GM19397 (cell line): ENCODE data around the gene LONP2.
"Not testable (repeated sequence)": the region's sequence is repeated elsewhere in the genome, so short reads cannot be mapped to it uniquely, and the experiment has no call there.

ENCODE experiments used
- ATAC-seq: cut with Tn5 transposase; IDR thresholded peaks from one replicate; pipeline ENCODE4 v1.9.1; 2021; ENCODE audit warnings: mild to moderate bottlenecking, moderate library complexity; ENCODE audit not compliant: unreplicated experiment

LONP2 gene

DNA sequence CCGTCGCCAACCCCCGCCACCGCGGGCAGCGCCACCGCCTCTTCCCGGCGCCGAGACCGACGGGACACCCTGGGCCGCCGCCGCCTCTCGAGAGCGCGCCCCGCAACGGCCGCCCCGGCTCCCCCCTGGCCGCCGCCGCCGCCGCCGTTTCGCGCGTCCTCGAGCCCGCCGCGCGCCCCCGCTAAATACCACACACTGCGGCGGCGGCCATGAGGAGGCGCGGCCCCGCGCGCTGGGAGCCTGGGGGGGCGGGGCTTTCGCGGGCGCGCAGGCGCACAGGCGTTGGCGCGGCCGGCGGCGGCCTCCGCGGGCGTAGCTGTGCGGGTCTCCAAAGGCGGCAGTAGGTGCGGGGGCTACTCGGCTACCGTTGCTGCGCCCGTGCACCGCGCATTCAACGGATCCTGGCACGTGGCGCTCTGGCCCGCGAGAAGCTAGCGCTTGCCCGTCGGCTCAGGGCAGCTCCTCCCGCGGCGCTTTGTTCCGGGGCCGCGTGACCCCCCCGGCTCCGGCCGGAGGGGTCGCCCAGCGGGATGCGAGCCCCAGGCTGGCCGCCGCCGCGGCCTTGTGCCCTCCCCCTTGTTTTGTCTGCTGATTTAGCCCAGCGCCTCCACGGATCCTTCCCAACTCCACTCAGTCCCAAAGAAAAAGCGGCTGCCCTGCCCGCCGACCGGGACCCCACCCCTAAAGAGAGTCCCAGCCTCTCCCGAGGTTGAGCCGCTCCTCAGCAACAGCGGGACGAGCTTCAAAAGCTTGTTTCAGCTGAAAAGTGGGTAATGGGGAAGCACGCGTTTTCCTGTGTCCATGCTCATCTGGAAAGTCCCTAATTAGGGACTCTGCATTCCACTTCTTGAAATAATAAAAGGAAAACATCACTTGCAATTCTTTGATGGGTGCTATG, 141.4 kb downstream of the LONP2 start, which contains the start of gene SIAH1:
Gene SIAH1 (minus strand): TSS at position 161 of the 898 bp plus-strand sequence. CDS start 22,985 bp downstream, outside the sequence.
- ATAC-seq = peak; percentile 66

- no peak for ATAC-seq
Measured at GRCh38 chr16:48386559-48387312, 142.6 kb downstream of the LONP2 start.

- ATAC-seq = no peak
Measured at GRCh38 chr16:48392407-48392806, 148.3 kb downstream of the LONP2 start.

DNA sequence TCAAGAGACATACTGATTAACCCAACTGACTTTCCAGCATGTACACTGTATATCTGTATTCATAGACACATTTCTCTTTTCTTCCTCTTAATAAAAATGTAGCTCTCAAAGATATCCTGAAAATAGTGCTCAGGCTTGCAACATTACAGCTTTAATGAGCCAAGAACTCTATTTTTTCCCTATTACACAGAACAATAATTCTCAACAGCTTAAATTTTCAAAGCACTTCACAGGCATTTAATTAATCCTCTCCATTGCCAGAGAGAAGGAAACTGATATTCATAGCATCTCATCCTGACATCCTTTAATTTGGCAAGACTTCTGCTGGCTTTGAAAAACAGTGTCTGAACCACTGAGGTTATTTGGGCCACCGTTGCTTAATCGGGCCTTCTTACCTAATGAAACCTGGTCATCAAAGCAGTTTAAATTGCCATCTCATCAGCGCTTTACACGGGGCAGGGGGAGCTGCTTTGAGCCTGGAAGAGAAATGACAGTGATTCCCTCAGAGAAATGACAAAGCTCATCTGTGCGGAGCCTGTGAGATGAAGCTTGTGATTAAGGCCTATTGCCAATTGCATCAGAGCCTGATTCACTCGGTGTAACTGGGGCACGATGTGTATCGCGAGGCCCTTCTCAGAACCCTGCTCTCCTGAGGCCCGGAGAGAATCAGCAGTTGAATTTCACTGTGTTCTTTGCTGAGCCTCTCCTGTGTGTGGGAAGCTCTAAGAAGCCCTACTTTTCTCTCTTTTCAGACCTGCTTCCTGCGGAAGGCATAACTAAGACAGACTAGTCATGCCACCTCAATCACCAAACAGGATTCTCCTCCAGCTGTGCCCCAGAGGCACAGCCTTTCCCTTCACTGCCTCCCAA, 149.6 kb downstream of the LONP2 start:
- no peak for ATAC-seq

- no peak for ATAC-seq
Measured at GRCh38 chr16:48394355-48394703, 150.2 kb downstream of the LONP2 start.

GRCh38 chr16:48395375-48395774, 151.3 kb downstream of the LONP2 start:
- ATAC-seq = no peak

- not testable (repeated sequence) for ATAC-seq
Measured at GRCh38 chr16:48402547-48402946, 158.4 kb downstream of the LONP2 start.

DNA sequence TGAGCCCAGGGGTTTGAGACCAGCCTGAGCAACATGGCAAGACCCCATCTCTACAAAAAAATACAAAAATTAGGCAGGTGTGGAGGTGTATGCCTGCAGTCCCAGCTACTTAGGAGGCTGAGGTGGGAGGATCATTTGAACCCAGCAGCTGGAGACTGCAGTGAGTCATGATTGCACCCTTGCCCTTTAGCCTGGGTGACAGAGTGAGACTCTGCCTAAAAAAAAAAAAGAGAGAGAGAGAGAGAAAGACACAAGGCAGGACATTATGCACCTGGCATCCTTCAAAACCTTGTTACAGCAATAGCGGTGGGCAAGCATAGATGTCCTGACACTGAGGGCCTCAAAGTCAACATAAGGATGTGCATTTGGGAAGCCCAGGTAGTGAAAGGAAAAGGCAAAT, 161.1 kb downstream of the LONP2 start:
- ATAC-seq = no peak

GRCh38 chr16:48405907-48406306, 161.8 kb downstream of the LONP2 start:
- ATAC-seq = no peak
